ENCODE results near the gene XCL2.

DNA sequence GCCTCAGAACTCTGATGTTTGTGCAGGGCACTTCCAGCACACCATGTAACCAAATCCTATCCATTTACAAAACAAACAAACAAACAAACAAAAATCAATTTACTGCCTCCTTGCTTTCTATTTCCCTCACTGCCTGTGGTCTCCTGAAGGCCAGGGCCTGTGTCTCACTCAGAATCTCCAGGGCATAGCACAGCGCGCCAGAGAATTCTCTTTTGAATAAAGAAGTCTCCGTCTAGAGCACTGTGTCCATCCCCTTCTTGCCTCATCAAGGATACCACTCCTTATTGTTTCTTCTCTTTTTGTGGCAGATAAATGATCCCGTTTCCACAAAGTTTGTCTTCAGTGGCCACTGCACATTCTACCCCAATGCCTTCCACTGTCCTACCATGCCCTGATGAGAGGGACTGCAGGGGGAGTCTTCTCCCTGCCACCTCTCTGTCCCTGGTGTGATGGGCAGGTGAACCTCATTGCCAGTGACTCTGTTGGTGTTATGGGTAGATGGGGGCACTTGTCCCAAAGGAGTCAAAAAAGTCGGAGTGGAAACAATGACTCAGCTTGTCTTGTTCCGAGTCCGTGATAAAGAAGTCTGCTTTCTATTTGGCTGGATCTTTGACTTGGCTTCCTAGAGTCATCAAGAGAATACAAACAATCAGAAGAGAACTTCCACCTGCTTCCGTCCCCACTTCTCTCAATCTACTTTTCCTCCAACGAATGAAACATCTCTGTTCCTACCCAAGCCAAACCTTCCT is 30.0 kb downstream of the XCL2 start:
- TF ChIP-seq CTCF (IDR thresholded peaks at IDR 0.05) (no peak), MAZ (IDR thresholded peaks at IDR 0.05; ENCODE audit: borderline replicate concordance, low read depth, low read length) (no peak), RCOR1 (IDR thresholded peaks at IDR 0.05; ENCODE audit: low read depth, low read length) (no peak), KDM1A (IDR thresholded peaks at IDR 0.05; ENCODE audit: low read depth) (no peak), RNF2 (IDR thresholded peaks at IDR 0.05; ENCODE audit: borderline replicate concordance, low read depth) (no peak), NR3C1 (IDR thresholded peaks at IDR 0.05) (no peak), HOXA7 (CRISPR knock-in tag; IDR thresholded peaks at IDR 0.05) (no peak), BHLHE40 (IDR thresholded peaks at IDR 0.05; ENCODE audit: low read depth, low read length) (no peak)

Measured in A549 (cell line).